ENCODE data around the gene PHLPP1.

Gene PHLPP1

GRCh38 chr18:62848946-62849345 lies 133.6 kb downstream of the PHLPP1 start:
- TF ChIP-seq ZNF654 (tag by site-specific recombination; IDR thresholded peaks at IDR 0.05; ENCODE audit: low read depth): no peak
- TF ChIP-seq ZNF664 (tag by site-specific recombination; IDR thresholded peaks at IDR 0.05): 0 out of 2 replicates have a peak, but pooled peaks have one; percentile 8
- TF ChIP-seq YY2 (tag by site-specific recombination; IDR thresholded peaks at IDR 0.05): no peak
- H3K27ac ChIP-seq (ENCODE audit: extremely low read depth, low read depth, low read length): no peak overlapping the region
- CTCF ChIA-PET: interaction anchor here (0.7 kb wide), 2 partner anchors 17 to 134 kb away, joined by 3 read pairs; no protein-coding TSS in a partner anchor

GRCh38 chr18:62850619-62851306 lies 135.4 kb downstream of the PHLPP1 start:
- H3K9me3 ChIP-seq (ENCODE audit: control insufficient read depth, insufficient read depth, low read depth, low read length): no peaks in the 10 kb centered on the region
- CTCF ChIA-PET: interaction anchor here (0.6 to 0.9 kb wide), 3 partner anchors 15 to 1043 kb away, joined by 3 read pairs; no protein-coding TSS in a partner anchor
- H3K4me3 ChIP-seq (ENCODE audit: low read depth, low read length): no peak overlapping the region
- POLR2A ChIA-PET: no interaction called here
- no peaks in the 10 kb centered on the region for H3K36me3 ChIP-seq (ENCODE audit: control insufficient read depth in 2 of 2, insufficient read depth in 1 of 2, low read length in 2 of 2)
- no peak overlapping the region for H3K27ac ChIP-seq (ENCODE audit: extremely low read depth, low read depth, low read length)
- H3K4me1 ChIP-seq (ENCODE audit: control insufficient read depth, insufficient read depth, low read length): no peaks in the 10 kb centered on the region
- no peak for TF ChIP-seq ZNF645 (tag by site-specific recombination; IDR thresholded peaks at IDR 0.05)
- no peak for TF ChIP-seq ZFP41 (tag by site-specific recombination; IDR thresholded peaks at IDR 0.05; ENCODE audit: borderline replicate concordance)
- no peak for TF ChIP-seq ATF2 (tag by site-specific recombination; IDR thresholded peaks at IDR 0.05; ENCODE audit: low read depth)
- TF ChIP-seq PRDM6 (tag by site-specific recombination; IDR thresholded peaks at IDR 0.05): no peak
- no peak for TF ChIP-seq PRDM1 (tag by site-specific recombination; IDR thresholded peaks at IDR 0.05)
- TF ChIP-seq ZBTB10 (tag by site-specific recombination; IDR thresholded peaks at IDR 0.05): no peak
- no peak for TF ChIP-seq ZNF48 (tag by site-specific recombination; IDR thresholded peaks at IDR 0.05)
- TF ChIP-seq ZNF398 (tag by site-specific recombination; IDR thresholded peaks at IDR 0.05): no peak
- no peak for TF ChIP-seq ZNF184 (tag by site-specific recombination; IDR thresholded peaks at IDR 0.05)
- no peak for TF ChIP-seq GFI1B (tag by site-specific recombination; IDR thresholded peaks at IDR 0.05)
- TF ChIP-seq ZNF26 (tag by site-specific recombination; IDR thresholded peaks at IDR 0.05): no peak
- TF ChIP-seq ZNF341 (tag by site-specific recombination; IDR thresholded peaks at IDR 0.05; ENCODE audit: low read depth): no peak
- no peak for TF ChIP-seq ZNF10 (tag by site-specific recombination; IDR thresholded peaks at IDR 0.05)
- no peak for TF ChIP-seq ZNF664 (tag by site-specific recombination; IDR thresholded peaks at IDR 0.05)
- no peak for TF ChIP-seq ZBTB17 (tag by site-specific recombination; IDR thresholded peaks at IDR 0.05)

More at GRCh38 chr18:62848946-62849345, 133.6 kb downstream of the PHLPP1 start:
- Histone ChIP-seq H3K9me3 (ENCODE audit: control insufficient read depth, insufficient read depth, low read depth, low read length) (no peaks in the 10 kb centered on the region), H3K36me3 (ENCODE audit: control insufficient read depth in 2 of 2, insufficient read depth in 1 of 2, low read length in 2 of 2) (no peaks in the 10 kb centered on the region; a peak in 1 of 3 replicates), H3K4me1 (ENCODE audit: control insufficient read depth, insufficient read depth, low read length) (no peaks in the 10 kb centered on the region), H3K4me3 (ENCODE audit: low read depth, low read length) (no peak overlapping the region)
- POLR2A ChIA-PET: no interaction called here
